ENCODE data around the gene HYCC1.

GRCh38 chr7:23012186-23012585 is 1.7 kb downstream of the HYCC1 start:
- TF ChIP-seq POLR2A (IDR thresholded peaks at IDR 0.05) (no peak), EP300 (IDR thresholded peaks at IDR 0.05) (no peak)
